GM21381 (cell line): Measurements from ENCODE around the gene AHRR.

Experiments
- ATAC-seq: cut with Tn5 transposase; IDR thresholded peaks from one replicate; pipeline ENCODE4 v1.9.1; 2021; ENCODE audit warnings: mild to moderate bottlenecking, moderate library complexity; ENCODE audit not compliant: unreplicated experiment

Gene AHRR

GRCh38 chr5:344668-345067 lies 23.2 kb downstream of the AHRR start:
- ATAC-seq, result no peak

- no peak for ATAC-seq
These were observed 24.1 kb downstream of the AHRR start for GRCh38 chr5:345404-346195.

GRCh38 chr5:346229-346935 lies 24.9 kb downstream of the AHRR start:
- ATAC-seq, result no peak

GRCh38 chr5:347712-348284 lies 26.3 kb downstream of the AHRR start:
- ATAC-seq, result no peak

GRCh38 chr5:348726-349125 lies 27.2 kb downstream of the AHRR start:
- ATAC-seq, result no peak

- ATAC-seq, result no peak
These were observed 28.8 kb downstream of the AHRR start for GRCh38 chr5:350355-350754.

GRCh38 chr5:351084-351920 lies 29.8 kb downstream of the AHRR start:
- no peak for ATAC-seq

- no peak for ATAC-seq
These were observed 30.4 kb downstream of the AHRR start for GRCh38 chr5:351921-352245.

GRCh38 chr5:352639-353611 lies 31.4 kb downstream of the AHRR start:
- ATAC-seq, result no peak

GRCh38 chr5:353612-354580 lies 32.4 kb downstream of the AHRR start:
- no peak for ATAC-seq

- no peak for ATAC-seq
These were observed 33.3 kb downstream of the AHRR start for GRCh38 chr5:354581-355378.

GRCh38 chr5:355379-355935 lies 33.9 kb downstream of the AHRR start:
- no peak for ATAC-seq

GRCh38 chr5:355958-356357 lies 34.4 kb downstream of the AHRR start:
- no peak for ATAC-seq

GRCh38 chr5:359301-359897 lies 37.9 kb downstream of the AHRR start:
- ATAC-seq, result no peak

- no peak for ATAC-seq
These were observed 38.9 kb downstream of the AHRR start for GRCh38 chr5:360257-361027.

GRCh38 chr5:362189-362588 lies 40.7 kb downstream of the AHRR start:
- ATAC-seq, result no peak
